PC-3 (cell line): ENCODE data around the gene CCNY. TPM values are rescaled to one million over a fixed set of nuclear protein-coding genes. Genes with fewer than 3 reads are reported as not detected.
A peak's percentile ranks its signal among the peaks of the same experiment; 100 is the strongest.

Experiments
- ATAC-seq: fragments of 200-7000 bp; cut with Tn5 transposase; 2 replicates; pipeline ENCODE4 v1.9.1; 2020; ENCODE audit warnings: mild to moderate bottlenecking, moderate library complexity
- BruUV-seq: library from RNA; stranded (reverse); fragments of 400-500 nt; replicated peaks from 2 replicates; lab custom pipeline; 2021; lab: Mats Ljungman, UMichigan
- CTCF ChIA-PET: fragments of 300-600 bp; sonication (Branson Sonifier 250); formaldehyde crosslinking; loops from one replicate; lab custom pipeline; 2022; ENCODE audit warnings: antibody characterized with exemption; lab: Charles Lee
- POLR2A ChIA-PET: fragments of 300-600 bp; sonication (Branson Sonifier 250); formaldehyde crosslinking; loops from one replicate; lab custom pipeline; 2022; ENCODE audit warnings: antibody characterized with exemption; ENCODE audit not compliant: unreplicated experiment; lab: Charles Lee
- DNase-seq: peaks from one replicate; pipeline ENCODE4 v3.0.0-alpha.2; 2015
- H2AFZ ChIP-seq: fragments of 300-600 bp; sonication (generic); 2 replicates; pipeline ENCODE4 v1.6.0; 2016; ENCODE audit warnings: antibody characterized with exemption, low read length
- H3F3A ChIP-seq: fragments of 300-600 bp; sonication (generic); one replicate; pipeline ENCODE4 v1.6.0; 2017; ENCODE audit warnings: antibody characterized with exemption, low read length, control low read depth, mild to moderate bottlenecking; ENCODE audit not compliant: unreplicated experiment
- H3K27ac ChIP-seq: fragments of 300-600 bp; sonication (generic); 2 replicates; pipeline ENCODE4 v1.5.1; 2016; ENCODE audit warnings: mild to moderate bottlenecking, low read length
- H3K27me3 ChIP-seq: fragments of 300-600 bp; sonication (generic); 2 replicates; pipeline ENCODE4 v1.6.1; 2016; ENCODE audit warnings: low read length, mixed read lengths
- H3K36me3 ChIP-seq: fragments of 300-600 bp; sonication (generic); 2 replicates; pipeline ENCODE4 v1.6.1; 2016; ENCODE audit warnings: low read depth, mixed run types, low read length, mixed read lengths
- H3K4me1 ChIP-seq: fragments of 300-600 bp; sonication (generic); 2 replicates; pipeline ENCODE4 v1.5.1; 2016; ENCODE audit warnings: low read length; ENCODE audit not compliant: insufficient read depth
- H3K4me2 ChIP-seq: fragments of 300-600 bp; sonication (generic); 2 replicates; pipeline ENCODE4 v1.6.0; 2016; ENCODE audit warnings: low read length
- H3K4me3 ChIP-seq: fragments of 300-600 bp; sonication (generic); 2 replicates; pipeline ENCODE4 v1.5.1; 2016; ENCODE audit warnings: mild to moderate bottlenecking, low read length, mixed read lengths
- H3K79me2 ChIP-seq: fragments of 300-600 bp; sonication (generic); 2 replicates; pipeline ENCODE4 v1.6.1; 2017; ENCODE audit warnings: low read length, mixed read lengths
- H3K9ac ChIP-seq: fragments of 300-600 bp; sonication (generic); 2 replicates; pipeline ENCODE4 v1.6.0; 2016; ENCODE audit warnings: mild to moderate bottlenecking, low read length
- H3K9me2 ChIP-seq: fragments of 300-600 bp; sonication (generic); replicated peaks from 2 replicates; pipeline ENCODE4 v1.6.1; 2016; ENCODE audit warnings: mixed run types, low read length, mixed read lengths
- H3K9me3 ChIP-seq: fragments of 300-600 bp; sonication (generic); 2 replicates; pipeline ENCODE4 v1.6.1; 2016; ENCODE audit warnings: low read length, mixed read lengths
- H4K20me1 ChIP-seq: fragments of 300-600 bp; sonication (generic); 2 replicates; pipeline ENCODE4 v1.6.1; 2016; ENCODE audit warnings: low read length, mixed read lengths
- EZH2 ChIP-seq: fragments of 300-600 bp; sonication (generic); IDR thresholded peaks from one replicate; pipeline ENCODE4 v1.6.1; 2017; ENCODE audit warnings: antibody characterized with exemption, mild to moderate bottlenecking, low read length; ENCODE audit not compliant: unreplicated experiment
- EZH2phosphoT487 ChIP-seq: fragments of 300-600 bp; sonication (generic); IDR thresholded peaks from 2 replicates; pipeline ENCODE4 v1.6.1; 2018; ENCODE audit warnings: mild to moderate bottlenecking, antibody characterized with exemption, low read length, borderline replicate concordance
- intact Hi-C: fragments of 100-400 bp; cut with micrococcal nuclease; formaldehyde crosslinking; loops from 2 replicates; pipeline ENCODE4 v1.9.0; 2023
- total RNA-seq: library from RNA; depleted of rRNA; stranded (reverse); fragments of >200 nt; gene quantifications from 2 replicates; pipeline ENCODE4 v1.2.3, GENCODE V29; 2014
- TF ChIP-seq, protein P1 (sequence below): fragments of 300-600 bp; sonication (generic); conservative IDR thresholded peaks from 2 replicates; pipeline ENCODE4 v1.5.1; 2017; ENCODE audit warnings: antibody characterized with exemption, low read depth, mild to moderate bottlenecking, low read length

Gene CCNY
- total RNA-seq, 1 experiment from 2014 or later, result 146 TPM

GRCh38 chr10:35420044-35420443 is 83.7 kb downstream of the CCNY start:
- DNase-seq (peak; percentile 92), ATAC-seq (peak; percentile 40)
- peak overlapping the region; percentile 62 for H3K27ac ChIP-seq
- peak overlapping the region; percentile 0; the same call in 1 of the 2 replicates for H3K9ac ChIP-seq
- POLR2A ChIA-PET, result no interaction called here
- no peak overlapping the region for H2AFZ ChIP-seq
- 0 out of 2 replicates have a peak overlapping the region, but pooled peaks have one; percentile 0 for H3K4me3 ChIP-seq
- no peaks in the 10 kb centered on the region for H3K9me3 ChIP-seq
- H3K4me2 ChIP-seq, result peak overlapping the region; percentile 67
- peaks cover 56% of the 10 kb centered on the region for H3K4me1 ChIP-seq
- no peaks in the 10 kb centered on the region for H3K27me3 ChIP-seq
- no peak for TF ChIP-seq EZH2phosphoT487
- no peak for TF ChIP-seq EZH2
- TF ChIP-seq, protein P1, sequence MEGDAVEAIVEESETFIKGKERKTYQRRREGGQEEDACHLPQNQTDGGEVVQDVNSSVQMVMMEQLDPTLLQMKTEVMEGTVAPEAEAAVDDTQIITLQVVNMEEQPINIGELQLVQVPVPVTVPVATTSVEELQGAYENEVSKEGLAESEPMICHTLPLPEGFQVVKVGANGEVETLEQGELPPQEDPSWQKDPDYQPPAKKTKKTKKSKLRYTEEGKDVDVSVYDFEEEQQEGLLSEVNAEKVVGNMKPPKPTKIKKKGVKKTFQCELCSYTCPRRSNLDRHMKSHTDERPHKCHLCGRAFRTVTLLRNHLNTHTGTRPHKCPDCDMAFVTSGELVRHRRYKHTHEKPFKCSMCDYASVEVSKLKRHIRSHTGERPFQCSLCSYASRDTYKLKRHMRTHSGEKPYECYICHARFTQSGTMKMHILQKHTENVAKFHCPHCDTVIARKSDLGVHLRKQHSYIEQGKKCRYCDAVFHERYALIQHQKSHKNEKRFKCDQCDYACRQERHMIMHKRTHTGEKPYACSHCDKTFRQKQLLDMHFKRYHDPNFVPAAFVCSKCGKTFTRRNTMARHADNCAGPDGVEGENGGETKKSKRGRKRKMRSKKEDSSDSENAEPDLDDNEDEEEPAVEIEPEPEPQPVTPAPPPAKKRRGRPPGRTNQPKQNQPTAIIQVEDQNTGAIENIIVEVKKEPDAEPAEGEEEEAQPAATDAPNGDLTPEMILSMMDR, result no peak
- CTCF ChIA-PET, result interaction anchor here (0.6 kb wide), 3 partner anchors 78 to 225 kb away, joined by 3 read pairs; no protein-coding TSS in a partner anchor
- H3K9me2 ChIP-seq, result no peaks in the 10 kb centered on the region
- intact Hi-C loops, result loop anchor here (2.0 to 5.0 kb wide), 2 partner anchors 87 to 142 kb away; no protein-coding TSS in a partner anchor
- H3K79me2 ChIP-seq, result peaks cover 98% of the 10 kb centered on the region
- peaks cover 18% of the 10 kb centered on the region for H4K20me1 ChIP-seq
- BruUV-seq, result no TSS peak
- H3K36me3 ChIP-seq, result no peaks in the 10 kb centered on the region
- H3F3A ChIP-seq, result peaks cover 18% of the 10 kb centered on the region

- peak overlapping the region; percentile 2; the same call in 1 of the 2 replicates for H2AFZ ChIP-seq
- H3F3A ChIP-seq, result peaks cover 18% of the 10 kb centered on the region
- TF ChIP-seq, protein P1, result no peak
- no peak for TF ChIP-seq EZH2phosphoT487
- no peak for TF ChIP-seq EZH2
- H3K4me1 ChIP-seq, result peaks cover 63% of the 10 kb centered on the region
- H3K4me2 ChIP-seq, result peak overlapping the region; percentile 67
- H3K9me2 ChIP-seq, result no peaks in the 10 kb centered on the region
- no peaks in the 10 kb centered on the region for H3K9me3 ChIP-seq
- peaks cover 98% of the 10 kb centered on the region for H3K79me2 ChIP-seq
- intact Hi-C loops, result loop anchor here (1.0 to 5.0 kb wide), 5 partner anchors 49 to 141 kb away; no protein-coding TSS in a partner anchor
- no TSS peak for BruUV-seq
- ATAC-seq (peak; percentile 40), DNase-seq (peak; percentile 83)
- POLR2A ChIA-PET, result interaction anchor here (0.6 to 1.1 kb wide), 4 partner anchors 32 to 1432 kb away, joined by 3 to 12 read pairs (median 3); no protein-coding TSS in a partner anchor
- CTCF ChIA-PET, result interaction anchor here (0.6 to 1.2 kb wide), 5 partner anchors 16 to 181 kb away, joined by 3 to 5 read pairs (median 4); no protein-coding TSS in a partner anchor
- H4K20me1 ChIP-seq, result peaks cover 16% of the 10 kb centered on the region; the same call in 1 of the 2 replicates
- peak overlapping the region; percentile 62 for H3K27ac ChIP-seq
- no peaks in the 10 kb centered on the region for H3K27me3 ChIP-seq
- peak overlapping the region; percentile 6; the same call in 1 of the 2 replicates for H3K9ac ChIP-seq
- peak overlapping the region; percentile 37; the same call in 1 of the 2 replicates for H3K4me3 ChIP-seq
- H3K36me3 ChIP-seq, result no peaks in the 10 kb centered on the region
These were observed 84.7 kb downstream of the CCNY start for GRCh38 chr10:35420827-35421552.
